Measurements from ENCODE around the gene GIT1.

- TF ChIP-seq POLR2AphosphoS5 (IDR thresholded peaks at IDR 0.05) (no peak), CTCF (IDR thresholded peaks at IDR 0.05) (no peak), POLR2A (IDR thresholded peaks at IDR 0.05) (no peak), EP300 (IDR thresholded peaks at IDR 0.05) (no peak)
Measured at GRCh38 chr17:29575511-29576213, 13.8 kb downstream of the GIT1 start.
